H9 (cell line): ENCODE data around the gene AKR1E2. TPM values are rescaled to one million over a fixed set of nuclear protein-coding genes. Genes with fewer than 3 reads are reported as not detected.

ENCODE experiments used
- DNase-seq: peaks from one replicate; pipeline ENCODE4 v3.0.0-alpha.2; 2017
- H2AFZ ChIP-seq: one replicate; pipeline ENCODE4 v1.6.1; 2013; ENCODE audit warnings: mild to moderate bottlenecking, low read length, control low read depth, moderate library complexity
- H2AK5ac ChIP-seq: 2 replicates; pipeline ENCODE4 v1.6.1; 2013; ENCODE audit warnings: low read length, control low read depth, mixed read lengths; ENCODE audit not compliant: insufficient read length
- H2BK120ac ChIP-seq: one replicate; pipeline ENCODE4 v1.6.1; 2013; ENCODE audit warnings: low read depth, mild to moderate bottlenecking, low read length, control low read depth, inconsistent platforms; ENCODE audit not compliant: poor library complexity, severe bottlenecking
- H2BK12ac ChIP-seq: 2 replicates; pipeline ENCODE4 v1.6.1; 2013; ENCODE audit warnings: low read length, control low read depth, mixed read lengths, low read depth; ENCODE audit not compliant: insufficient read length
- H2BK15ac ChIP-seq: 2 replicates; pipeline ENCODE4 v1.6.1; 2013; ENCODE audit warnings: low read depth, low read length, control low read depth
- H2BK20ac ChIP-seq: one replicate; pipeline ENCODE4 v1.6.1; 2013; ENCODE audit warnings: low read depth, mild to moderate bottlenecking, low read length, control low read depth, inconsistent platforms; ENCODE audit not compliant: poor library complexity, severe bottlenecking
- H2BK5ac ChIP-seq: 2 replicates; pipeline ENCODE4 v1.6.1; 2013; ENCODE audit warnings: low read length, control low read depth, mixed read lengths; ENCODE audit not compliant: insufficient read length
- H3K14ac ChIP-seq: 2 replicates; pipeline ENCODE4 v1.6.1; 2013; ENCODE audit warnings: low read length, control low read depth; ENCODE audit not compliant: insufficient read depth
- H3K18ac ChIP-seq: 2 replicates; pipeline ENCODE4 v1.6.1; 2013; ENCODE audit warnings: low read depth, mild to moderate bottlenecking, mixed read lengths, low read length, control low read depth; ENCODE audit not compliant: insufficient read length
- H3K23ac ChIP-seq: 2 replicates; pipeline ENCODE4 v1.6.1; 2013; ENCODE audit warnings: low read length, control low read depth, mixed read lengths, low read depth; ENCODE audit not compliant: insufficient read length
- H3K23me2 ChIP-seq: 2 replicates; pipeline ENCODE4 v1.6.1; 2013; ENCODE audit warnings: low read depth, mild to moderate bottlenecking, mixed read lengths, low read length, control low read depth; ENCODE audit not compliant: insufficient read length, poor library complexity, severe bottlenecking
- H3K27ac ChIP-seq: 2 replicates; pipeline ENCODE4 v1.5.1; 2013; ENCODE audit warnings: low read length, control low read depth, mixed read lengths, low read depth; ENCODE audit not compliant: insufficient read length
- H3K27me3 ChIP-seq: 2 replicates; pipeline ENCODE4 v1.6.1; 2013; ENCODE audit warnings: low read length, control low read depth, inconsistent platforms; ENCODE audit not compliant: insufficient read depth
- H3K4ac ChIP-seq: 2 replicates; pipeline ENCODE4 v1.6.1; 2013; ENCODE audit warnings: low read depth, mild to moderate bottlenecking, control low read depth, inconsistent platforms, low read length, moderate library complexity
- H3K4me1 ChIP-seq: 2 replicates; pipeline ENCODE4 v1.6.1; 2013; ENCODE audit warnings: low read length, control low read depth, inconsistent platforms; ENCODE audit not compliant: insufficient read depth
- H3K4me2 ChIP-seq: 2 replicates; pipeline ENCODE4 v1.6.1; 2013; ENCODE audit warnings: low read length, control low read depth, mixed read lengths; ENCODE audit not compliant: insufficient read length, insufficient read depth
- H3K56ac ChIP-seq: 2 replicates; pipeline ENCODE4 v1.6.1; 2013; ENCODE audit warnings: low read depth, mild to moderate bottlenecking, mixed read lengths, low read length, control low read depth; ENCODE audit not compliant: insufficient read length
- H3K79me1 ChIP-seq: 2 replicates; pipeline ENCODE4 v1.6.1; 2013; ENCODE audit warnings: low read depth, mild to moderate bottlenecking, moderate library complexity, low read length, control low read depth, inconsistent platforms; ENCODE audit not compliant: insufficient read depth, poor library complexity, severe bottlenecking
- H3K79me2 ChIP-seq: 2 replicates; pipeline ENCODE4 v1.6.1; 2013; ENCODE audit warnings: low read length, control low read depth, inconsistent platforms; ENCODE audit not compliant: insufficient read depth
- H3K9ac ChIP-seq: 2 replicates; pipeline ENCODE4 v1.6.1; 2013; ENCODE audit warnings: low read length, control low read depth, mixed read lengths; ENCODE audit not compliant: insufficient read length; ENCODE audit errors: extremely low read depth
- H3K9me3 ChIP-seq: one replicate; pipeline ENCODE4 v1.6.1; 2013; ENCODE audit warnings: low read depth, low read length, inconsistent platforms; ENCODE audit not compliant: control insufficient read depth
- H3T11ph ChIP-seq: one replicate; pipeline ENCODE4 v1.6.1; 2013; ENCODE audit warnings: mild to moderate bottlenecking, low read length, control low read depth, inconsistent platforms
- H4K20me1 ChIP-seq: one replicate; pipeline ENCODE4 v1.6.1; 2013; ENCODE audit not compliant: control insufficient read depth, insufficient read length, insufficient read depth
- H4K5ac ChIP-seq: 2 replicates; pipeline ENCODE4 v1.6.1; 2013; ENCODE audit warnings: low read depth, mild to moderate bottlenecking, mixed read lengths, low read length, control low read depth; ENCODE audit not compliant: insufficient read length
- H4K8ac ChIP-seq: replicated peaks from 2 replicates; pipeline ENCODE4 v1.6.1; 2013; ENCODE audit warnings: low read length, control low read depth, mixed read lengths, low read depth; ENCODE audit not compliant: insufficient read length
- H4K91ac ChIP-seq: 2 replicates; pipeline ENCODE4 v1.6.1; 2013; ENCODE audit warnings: low read depth, mild to moderate bottlenecking, moderate library complexity, mixed read lengths, low read length, control low read depth; ENCODE audit not compliant: insufficient read length
- H3K27ac Mint-ChIP-seq, 3 experiments: 2 replicates in 2 of 3; 3 replicates in 1 of 3; pipeline ENCODE4 v1.8.0; 2020 to 2021; ENCODE audit warnings: mixed read lengths in 3 of 3, mild to moderate bottlenecking in 1 of 3, moderate library complexity in 1 of 3
- H3K27me3 Mint-ChIP-seq: 2 replicates; pipeline ENCODE4 v1.8.0; 2021; ENCODE audit warnings: low read depth, mild to moderate bottlenecking, moderate library complexity, mixed read lengths
- H3K36me3 Mint-ChIP-seq, 3 experiments: 2 replicates in 2 of 3; 3 replicates in 1 of 3; pipeline ENCODE4 v1.8.0; 2020 to 2021; ENCODE audit warnings: low read depth in 3 of 3, mixed read lengths in 3 of 3; ENCODE audit not compliant: insufficient read depth in 1 of 3
- H3K4me1 Mint-ChIP-seq, 2 experiments: 2 replicates each; pipeline ENCODE4 v1.8.0; 2020; ENCODE audit warnings: mixed read lengths in 2 of 2
- H3K4me3 Mint-ChIP-seq, 2 experiments: 2 replicates in 1 of 2; 3 replicates in 1 of 2; pipeline ENCODE4 v1.8.0; 2020 to 2021; ENCODE audit warnings: mild to moderate bottlenecking in 2 of 2, mixed read lengths in 2 of 2, moderate library complexity in 1 of 2
- H3K9me3 Mint-ChIP-seq, 2 experiments: 2 replicates in 1 of 2; 3 replicates in 1 of 2; pipeline ENCODE4 v1.8.0; 2020; ENCODE audit warnings: mild to moderate bottlenecking in 2 of 2, mixed read lengths in 2 of 2, moderate library complexity in 1 of 2
- WGBS: extraction: QIAGEN DNeasy Blood & Tissue Kit; methylation state at CpG from one replicate; pipeline ENCODE4 v1.1.7; 2013; ENCODE audit warnings: missing lambda C conversion rate, low lambda C conversion rate, mixed read lengths; ENCODE audit not compliant: insufficient read length; ENCODE audit errors: extremely low coverage; 5-methylcytosine and 5-hydroxymethylcytosine counted together
- total RNA-seq: library from RNA; stranded (reverse); gene quantifications from 2 replicates; pipeline ENCODE4 v1.2.1, GENCODE V29; 2021
- TF ChIP-seq, protein P1 (sequence below): fragments of 200-600 bp; sonication (generic); conservative IDR thresholded peaks from 3 replicates; pipeline ENCODE4 v1.8.0; 2021; ENCODE audit warnings: antibody characterized with exemption, mild to moderate bottlenecking

Gene AKR1E2
- total RNA-seq, 1 experiment from 2014 or later: 2.2 TPM

GRCh38 chr10:4790922-4791321 is 35.1 kb upstream of the AKR1E2 start:
- Mint-ChIP-seq H3K27ac (no peak overlapping the region), H3K9me3 (peaks cover 0 to 16% of the 10 kb centered on the region in 2 experiments; a peak in 4 of 5 replicates), H3K4me3 (no peak overlapping the region), H3K36me3 (no peaks in the 10 kb centered on the region), H3K4me1 (no peaks in the 10 kb centered on the region), H3K27me3 (peaks cover 6% of the 10 kb centered on the region; the same call in 1 of the 2 replicates)
- H3K9ac ChIP-seq: no peak overlapping the region
- H3K27me3 ChIP-seq: no peaks in the 10 kb centered on the region
- H4K20me1 ChIP-seq: no peaks in the 10 kb centered on the region
- no peak overlapping the region for H3K27ac ChIP-seq
- H2AFZ ChIP-seq: no peak overlapping the region
- H4K8ac ChIP-seq: no peak overlapping the region
- H2BK12ac ChIP-seq: no peak overlapping the region
- no CpG with 5 or more reads among the region's 4 CpGs for WGBS
- H3K9me3 ChIP-seq: no peaks in the 10 kb centered on the region
- no peak overlapping the region for H2AK5ac ChIP-seq
- no peak overlapping the region for H2BK120ac ChIP-seq
- H4K91ac ChIP-seq: no peak overlapping the region
- no peak overlapping the region for H3K14ac ChIP-seq
- H3K4me1 ChIP-seq: no peaks in the 10 kb centered on the region
- H3K18ac ChIP-seq: no peak overlapping the region
- no peaks in the 10 kb centered on the region for H3K79me2 ChIP-seq
- H2BK20ac ChIP-seq: no peak overlapping the region
- TF ChIP-seq, protein P1, sequence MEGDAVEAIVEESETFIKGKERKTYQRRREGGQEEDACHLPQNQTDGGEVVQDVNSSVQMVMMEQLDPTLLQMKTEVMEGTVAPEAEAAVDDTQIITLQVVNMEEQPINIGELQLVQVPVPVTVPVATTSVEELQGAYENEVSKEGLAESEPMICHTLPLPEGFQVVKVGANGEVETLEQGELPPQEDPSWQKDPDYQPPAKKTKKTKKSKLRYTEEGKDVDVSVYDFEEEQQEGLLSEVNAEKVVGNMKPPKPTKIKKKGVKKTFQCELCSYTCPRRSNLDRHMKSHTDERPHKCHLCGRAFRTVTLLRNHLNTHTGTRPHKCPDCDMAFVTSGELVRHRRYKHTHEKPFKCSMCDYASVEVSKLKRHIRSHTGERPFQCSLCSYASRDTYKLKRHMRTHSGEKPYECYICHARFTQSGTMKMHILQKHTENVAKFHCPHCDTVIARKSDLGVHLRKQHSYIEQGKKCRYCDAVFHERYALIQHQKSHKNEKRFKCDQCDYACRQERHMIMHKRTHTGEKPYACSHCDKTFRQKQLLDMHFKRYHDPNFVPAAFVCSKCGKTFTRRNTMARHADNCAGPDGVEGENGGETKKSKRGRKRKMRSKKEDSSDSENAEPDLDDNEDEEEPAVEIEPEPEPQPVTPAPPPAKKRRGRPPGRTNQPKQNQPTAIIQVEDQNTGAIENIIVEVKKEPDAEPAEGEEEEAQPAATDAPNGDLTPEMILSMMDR: no peak
- H3K23me2 ChIP-seq: no peaks in the 10 kb centered on the region
- no peak overlapping the region for H3K56ac ChIP-seq
- H3K79me1 ChIP-seq: no peaks in the 10 kb centered on the region
- H2BK5ac ChIP-seq: no peak overlapping the region
- H3K4me2 ChIP-seq: no peak overlapping the region
- no peak overlapping the region for H4K5ac ChIP-seq
- no peak overlapping the region for H3K4ac ChIP-seq
- H2BK15ac ChIP-seq: no peak overlapping the region
- H3K23ac ChIP-seq: no peak overlapping the region
- no peak for DNase-seq
- H3T11ph ChIP-seq: no peak overlapping the region
